ENCODE results near the gene SEZ6L.

- TF ChIP-seq CTCF (conservative IDR thresholded peaks at IDR 0.05 in 1 of 2, IDR thresholded peaks at IDR 0.05 in 1 of 2; ENCODE audit: extremely low read depth in 1 of 2, insufficient read depth in 1 of 2, low read depth in 1 of 2, low read length in 2 of 2) (no peak), EZH2 (IDR thresholded peaks at IDR 0.05; ENCODE audit: borderline replicate concordance, low read length) (no peak)
These were observed 41.1 kb downstream of the SEZ6L start for GRCh38 chr22:26210334-26210733.
